GM18909 (cell line): ENCODE results near the gene TANC1.

Experiments used
- ATAC-seq: cut with Tn5 transposase; IDR thresholded peaks from one replicate; pipeline ENCODE4 v1.9.1; 2021; ENCODE audit warnings: mild to moderate bottlenecking; ENCODE audit not compliant: unreplicated experiment, poor library complexity

Gene TANC1

DNA sequence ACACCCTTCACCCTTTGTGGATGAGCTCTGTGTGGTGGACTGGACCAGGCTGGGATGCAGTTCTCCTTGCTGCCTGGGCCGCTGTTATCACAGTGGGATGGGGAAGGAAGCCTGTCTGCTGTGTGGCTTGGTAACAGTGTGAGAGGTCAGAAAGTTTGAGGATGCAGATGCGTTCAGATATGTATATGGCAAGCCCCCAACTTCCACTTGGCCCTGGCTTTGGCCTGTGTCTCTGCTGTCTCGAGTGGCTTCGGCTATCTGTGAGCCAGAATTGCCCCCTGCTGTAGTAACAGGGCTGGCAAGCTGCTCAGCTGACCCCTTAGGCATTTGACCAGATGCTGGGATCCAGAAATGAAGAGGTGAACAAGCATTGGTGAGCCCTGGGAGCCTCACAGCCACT lies 211.3 kb downstream of the TANC1 start:
- no peak for ATAC-seq

DNA sequence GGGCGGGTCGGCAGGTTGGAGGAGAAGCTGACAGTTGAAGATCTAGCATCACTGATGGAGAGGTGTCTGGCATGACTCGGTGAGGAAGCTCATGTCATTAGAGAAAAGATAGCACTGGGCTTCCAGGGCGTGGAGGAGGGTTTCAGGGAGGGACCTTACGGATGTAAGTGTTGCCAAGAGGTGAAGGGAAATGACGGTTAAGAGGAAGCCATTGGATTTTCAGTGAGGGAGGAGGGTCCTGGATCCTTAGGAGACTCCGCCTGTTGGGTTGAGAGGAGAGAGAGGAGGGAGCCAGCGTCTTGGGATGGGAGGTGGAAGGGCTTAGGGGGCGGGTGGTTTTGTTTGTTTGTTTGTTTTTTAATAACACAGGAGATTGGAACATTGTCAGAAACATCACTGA lies 214.9 kb downstream of the TANC1 start:
- ATAC-seq: no peak

DNA sequence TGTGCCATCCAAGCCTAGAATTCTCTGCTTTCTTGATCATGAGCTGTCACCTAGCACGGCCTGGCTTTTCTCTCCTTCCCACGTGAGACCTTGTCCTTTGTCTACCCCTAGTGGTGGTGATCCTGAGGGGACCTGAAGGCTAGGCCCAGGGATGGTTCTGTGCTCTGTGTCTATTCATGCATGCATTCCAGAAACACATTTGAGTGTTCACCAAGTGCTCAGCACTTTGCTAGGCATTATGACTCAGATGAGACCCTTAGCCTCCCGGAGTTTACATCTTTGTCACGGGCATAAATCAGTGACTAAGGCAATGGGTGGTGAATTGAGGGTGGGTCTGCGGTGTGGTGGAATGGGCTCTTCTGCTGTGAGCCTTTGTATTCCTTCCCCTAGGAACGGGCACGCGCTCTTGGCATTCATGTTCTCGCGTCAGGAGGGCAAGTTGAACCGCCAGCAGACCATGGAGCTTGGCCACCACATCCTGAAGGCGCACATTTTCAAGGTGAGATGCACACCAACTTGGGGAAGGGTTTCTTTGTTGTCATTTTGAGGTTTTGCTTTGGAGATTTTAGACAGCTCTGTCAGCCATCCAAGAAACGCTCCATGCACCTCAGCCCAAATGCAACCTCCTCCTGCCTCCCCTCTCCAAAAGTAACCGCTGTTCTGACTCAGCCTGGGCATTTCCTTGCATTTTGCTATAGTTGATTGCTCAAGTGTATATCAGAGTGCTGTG lies 217.1 kb downstream of the TANC1 start:
- ATAC-seq: peak; percentile 63

DNA sequence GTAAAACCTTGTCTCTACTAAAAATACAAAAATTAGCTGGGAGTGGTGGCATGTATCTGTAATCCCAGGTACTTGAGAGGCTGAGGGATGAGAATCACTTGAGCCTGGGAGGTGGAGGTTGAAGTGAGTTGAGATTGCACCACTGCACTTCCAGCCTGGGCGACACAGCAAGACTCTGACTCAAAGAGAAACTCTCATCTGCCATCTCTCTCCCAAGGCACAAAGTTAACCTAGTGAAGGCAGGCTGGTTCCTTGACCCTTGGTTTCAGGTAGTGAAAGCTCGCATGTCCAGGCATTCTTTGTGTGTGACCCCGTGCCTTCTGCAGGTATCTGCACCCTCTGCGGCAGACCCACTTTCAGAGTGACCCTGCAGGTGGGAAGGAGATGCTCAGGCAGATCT lies 218.0 kb downstream of the TANC1 start:
- ATAC-seq: peak; percentile 60

DNA sequence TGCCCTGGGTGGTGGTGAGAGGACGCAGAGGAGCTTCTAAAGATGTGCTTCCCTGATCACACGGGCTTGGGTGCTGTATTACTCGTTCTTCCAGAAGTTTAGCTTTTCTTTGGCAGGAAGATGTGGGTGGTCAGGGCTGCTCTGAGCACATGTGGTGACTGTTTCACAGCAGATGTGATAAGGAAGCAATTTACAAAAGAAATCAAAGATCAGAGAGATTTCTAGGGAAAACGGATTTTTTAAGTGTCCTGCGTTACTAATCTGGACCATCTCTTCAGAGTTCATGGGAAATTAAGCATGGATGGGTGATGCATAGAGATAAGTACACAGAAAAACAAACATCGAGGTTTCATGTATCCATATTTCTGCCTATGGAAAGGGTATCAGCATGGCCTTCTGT lies 218.7 kb downstream of the TANC1 start:
- no peak for ATAC-seq

DNA sequence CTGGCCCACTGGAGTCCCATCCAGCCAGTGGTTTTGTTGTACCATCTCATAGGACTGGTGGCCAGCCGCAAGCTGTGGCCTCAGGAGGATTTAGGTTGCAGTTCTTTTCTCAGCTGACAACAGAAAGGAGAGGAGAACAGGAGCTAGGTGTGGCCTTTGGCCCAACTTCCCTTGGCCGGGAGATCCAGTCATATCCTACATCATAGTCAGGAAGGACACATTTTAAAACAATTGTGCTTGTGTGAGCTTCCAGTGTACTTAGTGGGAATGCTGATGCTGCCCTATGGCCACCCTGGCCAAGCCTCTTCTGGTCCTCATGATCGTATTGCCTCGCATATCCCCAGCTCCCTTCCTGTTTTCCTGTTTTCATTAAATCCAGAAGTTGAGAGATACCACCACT lies 220.0 kb downstream of the TANC1 start:
- ATAC-seq: no peak

DNA sequence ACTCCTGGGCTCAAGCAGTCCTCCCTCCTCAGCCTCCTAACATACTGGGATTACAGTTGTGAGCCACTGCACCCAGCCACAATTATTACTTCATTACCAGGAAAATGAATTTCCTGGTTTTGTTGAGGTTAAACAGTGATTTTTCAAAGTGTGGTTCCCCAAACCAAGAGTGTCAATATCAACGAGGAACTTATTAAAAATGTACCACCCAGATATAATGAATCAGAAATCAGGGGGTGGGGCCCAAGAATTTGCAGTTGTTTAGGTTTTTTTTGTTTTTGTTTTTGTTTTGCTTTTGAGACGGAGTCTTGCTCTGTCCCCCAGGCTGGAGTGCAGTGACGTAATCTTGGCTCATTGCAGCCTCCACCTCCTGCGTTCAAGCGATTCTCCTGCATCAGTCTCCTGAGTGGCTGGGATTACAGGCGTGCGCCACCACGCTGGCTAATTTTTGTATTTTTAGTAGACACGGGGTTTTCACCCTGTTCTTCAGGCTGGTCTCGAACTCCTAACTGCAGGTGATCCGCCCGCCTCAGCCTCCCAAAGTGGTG lies 224.0 kb downstream of the TANC1 start:
- ATAC-seq: no peak

DNA sequence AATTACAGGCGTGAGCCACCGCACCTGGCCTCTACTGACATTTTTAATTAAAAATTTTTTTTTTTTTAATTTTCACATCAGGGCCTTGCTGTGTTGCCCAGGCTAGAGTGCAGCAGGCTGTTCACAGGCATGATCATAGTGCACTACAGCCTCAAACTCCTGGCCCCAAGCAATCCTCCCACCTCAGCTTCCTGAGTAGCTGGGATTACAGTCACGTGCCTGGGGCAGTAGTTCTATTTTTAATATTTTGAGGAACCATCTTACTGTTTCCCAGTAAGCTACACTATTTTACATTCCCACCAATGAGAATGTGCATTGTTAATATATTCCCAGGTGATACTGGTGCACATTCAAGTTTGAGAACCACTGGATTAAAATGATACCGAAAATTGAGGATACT lies 225.4 kb downstream of the TANC1 start:
- no peak for ATAC-seq

DNA sequence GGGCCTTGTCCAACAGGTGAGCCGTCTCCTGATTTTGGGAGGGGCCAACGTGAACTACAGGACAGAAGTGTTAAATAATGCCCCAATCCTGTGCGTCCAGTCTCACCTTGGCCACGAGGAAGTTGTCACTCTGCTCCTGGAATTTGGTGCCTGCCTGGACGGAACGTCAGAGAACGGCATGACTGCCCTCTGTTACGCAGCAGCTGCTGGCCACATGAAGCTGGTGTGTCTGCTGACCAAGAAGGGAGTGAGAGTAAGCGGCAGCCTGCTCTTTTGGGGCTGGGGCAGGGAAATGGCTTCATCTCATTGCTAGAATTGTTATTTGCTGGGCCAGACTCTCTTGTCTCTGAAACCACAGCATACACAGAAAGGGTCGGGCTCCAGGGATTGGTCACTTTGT lies 225.8 kb downstream of the TANC1 start:
- no peak for ATAC-seq

DNA sequence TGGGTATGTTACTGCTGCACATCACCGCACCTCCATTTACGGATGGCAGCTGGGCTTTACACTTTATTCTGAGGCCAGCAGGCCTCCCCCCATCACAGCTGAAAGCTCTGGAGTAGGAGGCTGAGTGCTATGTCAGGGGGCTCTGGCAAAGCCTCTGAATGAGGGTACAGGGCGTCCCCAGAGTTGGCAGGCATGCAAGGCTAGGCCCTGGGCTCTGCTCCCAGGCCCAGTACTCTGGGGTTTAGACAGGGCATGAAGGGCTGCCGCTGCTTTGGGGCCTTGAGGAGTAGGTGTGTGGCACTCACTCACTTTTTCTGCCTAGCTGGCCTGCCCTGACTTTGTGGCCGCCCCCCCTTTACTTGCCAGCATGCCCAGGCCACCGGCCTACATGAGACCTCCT lies 227.3 kb downstream of the TANC1 start:
- ATAC-seq: no peak

DNA sequence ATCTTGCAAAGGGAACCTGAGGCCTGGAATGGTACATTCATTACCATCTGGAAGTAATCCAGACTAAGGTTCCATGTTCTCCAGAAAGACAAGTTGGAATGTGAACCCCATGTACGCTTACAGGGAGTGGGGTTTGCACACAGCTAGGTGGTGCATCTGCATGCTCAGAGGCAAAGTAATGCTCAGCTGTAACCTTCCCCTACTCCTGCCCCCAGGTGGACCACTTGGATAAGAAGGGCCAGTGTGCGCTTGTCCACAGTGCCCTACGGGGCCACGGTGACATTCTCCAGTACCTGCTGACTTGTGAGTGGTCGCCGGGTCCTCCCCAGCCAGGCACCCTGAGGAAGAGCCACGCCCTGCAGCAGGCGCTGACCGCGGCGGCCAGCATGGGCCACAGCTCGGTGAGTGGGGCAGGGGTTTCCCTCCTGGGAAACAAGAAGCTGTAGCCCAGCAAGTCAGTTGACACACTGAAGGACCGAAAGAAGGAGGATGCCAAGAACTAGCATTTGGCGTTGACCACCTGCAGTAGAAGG lies 228.0 kb downstream of the TANC1 start:
- no peak for ATAC-seq

DNA sequence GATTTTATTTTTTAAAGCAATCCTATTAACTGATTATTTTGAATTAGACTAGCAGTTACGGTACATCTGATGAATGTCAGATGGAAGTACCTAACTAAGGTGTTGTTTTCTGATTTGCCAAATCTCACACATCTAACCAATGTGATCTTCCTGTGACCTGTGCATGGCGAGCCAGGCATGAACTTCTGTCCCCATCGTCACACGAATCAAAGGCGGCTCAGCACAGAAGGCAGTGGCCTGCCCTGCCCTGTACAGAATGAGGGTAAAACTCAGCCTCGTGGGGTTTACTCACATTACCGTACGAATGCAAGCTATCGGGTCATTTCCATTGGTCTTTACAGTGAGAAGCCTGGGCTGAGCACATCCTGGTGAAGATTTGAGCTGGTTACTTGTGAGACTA lies 230.8 kb downstream of the TANC1 start:
- ATAC-seq: no peak

DNA sequence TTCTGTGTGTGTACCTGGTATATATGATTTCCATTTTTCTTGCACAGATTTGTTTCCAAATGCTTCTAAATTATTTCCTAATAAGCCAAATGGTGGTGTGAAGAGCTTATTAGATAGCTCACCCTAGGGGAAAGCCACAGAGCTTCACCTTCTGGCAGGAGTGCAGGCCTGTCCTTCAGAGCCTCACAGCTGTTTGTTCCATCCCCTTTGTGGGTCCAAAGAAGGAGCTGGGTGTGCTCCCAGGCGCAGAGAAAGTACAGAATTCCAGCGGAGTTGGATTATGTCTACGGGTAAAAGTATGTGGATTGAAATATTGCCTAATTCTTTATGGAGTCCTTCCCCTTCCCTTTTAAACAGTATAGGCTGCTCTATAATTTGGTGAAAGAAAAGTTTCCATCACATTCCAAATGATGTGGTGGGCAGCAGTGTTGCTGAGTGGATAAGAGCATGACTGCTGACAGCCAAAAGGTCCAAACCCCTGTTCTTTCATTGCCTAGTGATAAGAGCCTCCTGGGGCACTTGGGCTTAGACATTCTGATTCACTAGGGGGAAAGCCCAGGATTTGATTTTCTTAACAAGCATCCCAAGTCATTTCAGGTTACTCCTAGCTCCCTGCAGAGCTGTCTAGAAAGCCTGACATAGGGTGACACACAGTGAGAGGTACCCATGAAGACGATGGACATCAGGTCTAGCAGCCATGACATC lies 231.5 kb downstream of the TANC1 start:
- no peak for ATAC-seq

DNA sequence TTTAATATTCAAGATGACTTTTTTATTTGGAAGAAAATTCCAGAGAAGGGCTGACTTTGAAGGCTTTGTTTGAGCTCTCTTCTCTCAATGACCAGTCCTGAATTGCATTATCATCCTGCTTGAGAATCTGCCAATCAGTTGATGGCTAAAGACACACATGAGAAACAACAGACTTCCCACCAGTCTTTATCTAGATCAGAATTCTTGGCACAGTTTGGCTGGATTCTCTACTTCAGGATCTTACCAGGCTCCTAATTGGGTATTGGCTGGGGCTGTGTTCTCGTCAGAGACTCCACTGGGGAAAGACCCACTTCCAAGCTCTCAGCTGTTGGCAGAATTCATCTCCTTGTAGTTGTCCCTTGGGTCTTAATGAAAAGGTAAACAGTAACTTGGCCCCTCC lies 232.1 kb downstream of the TANC1 start:
- ATAC-seq: no peak

DNA sequence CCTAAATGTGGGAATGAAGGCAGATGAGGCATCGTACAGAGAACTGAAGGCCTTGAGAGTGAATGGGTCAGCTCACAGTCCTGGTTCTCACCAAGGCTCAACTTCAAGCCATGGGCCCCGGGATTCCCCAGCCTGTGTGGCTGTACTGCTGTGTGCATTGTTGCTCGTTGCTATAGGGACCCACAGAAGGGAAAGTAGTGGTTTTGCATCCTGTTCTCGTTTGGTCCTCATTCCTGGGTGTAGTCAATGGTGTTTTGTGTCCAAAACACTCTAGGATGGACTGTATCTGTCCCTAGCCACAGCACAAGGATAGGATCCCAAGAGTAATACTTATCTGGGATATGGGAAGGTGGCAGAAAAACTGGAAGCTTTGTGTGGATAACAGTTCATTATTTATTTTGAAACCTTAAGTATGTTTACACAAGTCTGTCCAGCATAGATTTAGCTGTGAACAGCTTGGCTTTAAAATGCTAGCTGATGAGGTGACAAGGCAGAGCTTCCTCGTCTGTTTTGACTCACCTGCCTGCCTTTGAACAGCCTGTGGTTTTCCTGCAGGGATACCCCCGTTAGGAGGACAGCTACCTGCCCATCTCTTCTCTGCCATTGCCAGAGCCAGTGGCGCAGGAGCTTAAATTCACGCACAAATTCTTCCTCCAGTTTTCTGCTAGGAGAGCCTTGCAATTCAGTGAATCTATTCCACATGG lies 233.1 kb downstream of the TANC1 start:
- ATAC-seq: peak; percentile 99

DNA sequence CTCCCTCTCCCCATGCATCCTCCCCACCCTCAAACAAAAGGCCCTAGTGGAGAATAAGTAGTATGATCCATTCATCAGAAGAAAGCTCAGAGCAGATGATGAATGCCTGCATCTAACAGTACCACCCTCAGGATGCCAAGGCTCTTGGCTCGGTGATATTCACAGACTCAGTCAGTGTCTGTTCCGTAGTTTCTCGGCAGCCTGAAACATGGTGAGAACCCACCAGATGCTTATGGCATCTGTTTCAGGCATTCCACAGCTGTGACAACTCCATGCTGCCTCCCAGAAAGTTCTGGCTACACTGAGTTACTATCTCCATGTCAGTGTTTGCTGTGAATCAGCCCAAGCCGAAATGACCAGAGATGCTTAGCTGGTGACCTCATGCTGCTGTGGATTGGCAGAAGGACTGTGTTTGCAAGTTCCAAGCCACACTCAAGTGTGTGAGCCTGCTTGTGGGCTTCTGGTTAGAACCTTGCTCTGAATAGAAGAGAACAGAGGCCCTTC lies 234.2 kb downstream of the TANC1 start:
- ATAC-seq: no peak

DNA sequence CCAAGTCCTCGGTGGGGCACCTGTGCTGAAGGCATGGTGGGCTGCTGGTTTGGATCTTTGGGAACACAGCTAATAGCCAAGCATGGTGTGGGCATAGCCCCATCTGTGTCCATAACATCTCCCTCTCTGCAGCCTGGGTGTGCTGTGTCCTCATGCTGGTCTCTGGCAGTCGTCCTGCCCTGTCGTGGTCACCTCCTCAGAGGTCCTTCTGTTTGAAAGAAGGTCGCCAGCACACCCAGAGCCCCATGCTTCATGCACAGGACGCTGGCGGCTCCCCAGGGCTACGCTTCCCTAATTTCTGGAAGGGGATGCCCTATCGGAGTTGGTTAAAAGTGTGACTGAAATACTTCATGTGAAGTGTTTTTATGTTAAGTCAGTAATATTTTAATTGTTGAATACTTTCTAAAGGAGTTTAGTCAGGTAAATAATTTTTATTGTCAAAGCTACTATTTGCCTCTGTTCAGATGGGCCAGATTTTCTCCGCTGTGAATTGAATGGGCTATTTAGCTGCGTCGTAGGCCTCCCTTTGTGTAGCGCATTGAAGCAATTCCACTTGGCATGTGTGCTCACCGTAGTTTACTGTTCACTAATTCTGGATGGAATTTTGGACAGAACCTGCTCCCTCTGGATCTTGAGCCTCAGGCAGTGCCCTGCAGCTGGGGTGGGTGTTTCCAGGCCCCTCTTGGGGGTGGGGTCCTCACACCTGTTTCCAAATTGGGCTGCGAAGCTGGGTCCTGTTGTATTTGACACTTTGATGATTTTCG lies 236.1 kb downstream of the TANC1 start:
- ATAC-seq: no peak

DNA sequence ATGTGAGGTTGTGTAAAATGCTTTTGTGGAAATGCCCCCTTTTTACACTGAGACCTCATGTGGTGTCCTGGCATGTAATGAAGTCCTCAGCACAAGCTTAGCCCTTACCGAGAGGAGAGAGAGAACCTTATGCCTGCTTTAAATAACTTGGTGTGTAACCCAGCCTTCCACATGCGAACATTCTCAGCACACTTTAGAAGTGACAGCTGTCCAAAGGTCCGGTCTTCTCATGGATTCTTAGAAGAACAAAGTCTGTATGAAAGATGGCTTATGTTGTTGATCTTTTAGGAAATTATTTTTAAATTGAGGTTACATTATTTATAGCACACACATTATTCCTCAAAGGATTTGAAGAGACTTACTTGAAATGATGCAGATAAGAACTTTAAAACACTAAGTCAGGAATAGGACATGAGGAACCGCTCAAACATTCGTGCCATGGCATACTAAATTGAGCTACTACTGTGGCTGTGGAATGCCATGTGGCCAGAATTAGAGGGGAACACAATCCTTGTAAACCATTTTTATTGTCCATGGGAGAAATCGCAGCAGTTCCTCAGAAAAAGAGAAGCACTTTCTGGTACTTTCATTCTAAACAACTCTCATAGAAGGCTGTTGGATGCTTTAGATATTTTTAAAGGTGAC lies 238.4 kb downstream of the TANC1 start:
- no peak for ATAC-seq

DNA sequence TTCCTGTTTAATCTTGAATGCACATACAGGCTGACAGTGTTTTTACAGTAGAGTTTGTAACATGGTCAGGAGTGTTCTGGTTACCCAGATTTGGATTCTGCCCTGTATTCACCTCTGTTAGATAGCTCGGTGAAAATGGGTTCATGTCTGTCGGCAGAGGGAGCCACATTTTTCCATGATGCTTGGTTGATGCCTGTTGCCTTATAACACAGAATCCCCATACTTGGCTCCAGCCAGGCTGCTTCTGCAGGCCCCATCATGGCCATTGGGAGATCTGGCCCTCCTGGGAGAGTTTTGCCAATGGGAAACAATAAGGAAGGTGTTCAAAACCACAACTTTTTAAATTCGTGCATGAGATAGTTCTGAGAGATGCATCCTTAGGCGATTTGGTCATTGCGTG lies 240.0 kb downstream of the TANC1 start:
- no peak for ATAC-seq
